ENCODE measurements around the gene SLC1A4. TPM values are rescaled to one million over a fixed set of nuclear protein-coding genes. Genes with fewer than 3 reads are reported as not detected.

The SLC1A4 gene
- total and polyA plus RNA-seq, 10 of the 15 experiments (the other 5 are each of a cell fraction or from before 2014, with no cell fraction given), result 10.8 to 43.2 (median 27.7) TPM

GRCh38 chr2:64941801-64942200 is 47.4 kb upstream of the SLC1A4 start (continued):
- TF ChIP-seq ZBTB11 (CRISPR knock-in tag; IDR thresholded peaks at IDR 0.05) (no peak), NFYA (IDR thresholded peaks at IDR 0.05; ENCODE audit: borderline replicate concordance, low read depth, low read length) (no peak), ZBTB4 (CRISPR knock-in tag; IDR thresholded peaks at IDR 0.05) (no peak), IKZF1 (conservative IDR thresholded peaks at IDR 0.05) (peak; percentile 71), EED (IDR thresholded peaks at IDR 0.05; ENCODE audit: low read depth) (peak; percentile 74), ZZZ3 (IDR thresholded peaks at IDR 0.05; ENCODE audit: control insufficient read depth, insufficient read length, low read depth) (no peak), MYB (IDR thresholded peaks at IDR 0.05; ENCODE audit: borderline replicate concordance, low read depth, low read length) (no peak), RELB (IDR thresholded peaks at IDR 0.05; ENCODE audit: low read depth) (peak; percentile 45; the same call in 1 of the 2 replicates), TARDBP (IDR thresholded peaks at IDR 0.05; ENCODE audit: borderline replicate concordance) (no peak), BCL11A (IDR thresholded peaks at IDR 0.05; ENCODE audit: low read depth, low read length) (no peak), MTA2 (IDR thresholded peaks at IDR 0.05; ENCODE audit: low read depth) (peak; percentile 13; the same call in 1 of the 2 replicates), KAT2A (conservative IDR thresholded peaks at IDR 0.05; ENCODE audit: control insufficient read depth, low read depth, low read length) (no peak), NBN (IDR thresholded peaks at IDR 0.05) (0 out of 2 replicates have a peak, but pooled peaks have one; percentile 9), LARP7 (IDR thresholded peaks at IDR 0.05) (0 out of 2 replicates have a peak, but pooled peaks have one; percentile 40)
- TF ChIP-seq, protein P1, sequence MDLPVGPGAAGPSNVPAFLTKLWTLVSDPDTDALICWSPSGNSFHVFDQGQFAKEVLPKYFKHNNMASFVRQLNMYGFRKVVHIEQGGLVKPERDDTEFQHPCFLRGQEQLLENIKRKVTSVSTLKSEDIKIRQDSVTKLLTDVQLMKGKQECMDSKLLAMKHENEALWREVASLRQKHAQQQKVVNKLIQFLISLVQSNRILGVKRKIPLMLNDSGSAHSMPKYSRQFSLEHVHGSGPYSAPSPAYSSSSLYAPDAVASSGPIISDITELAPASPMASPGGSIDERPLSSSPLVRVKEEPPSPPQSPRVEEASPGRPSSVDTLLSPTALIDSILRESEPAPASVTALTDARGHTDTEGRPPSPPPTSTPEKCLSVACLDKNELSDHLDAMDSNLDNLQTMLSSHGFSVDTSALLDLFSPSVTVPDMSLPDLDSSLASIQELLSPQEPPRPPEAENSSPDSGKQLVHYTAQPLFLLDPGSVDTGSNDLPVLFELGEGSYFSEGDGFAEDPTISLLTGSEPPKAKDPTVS (IDR thresholded peaks at IDR 0.05; ENCODE audit: low read depth, low read length), result no peak
- TF ChIP-seq, protein P2, sequence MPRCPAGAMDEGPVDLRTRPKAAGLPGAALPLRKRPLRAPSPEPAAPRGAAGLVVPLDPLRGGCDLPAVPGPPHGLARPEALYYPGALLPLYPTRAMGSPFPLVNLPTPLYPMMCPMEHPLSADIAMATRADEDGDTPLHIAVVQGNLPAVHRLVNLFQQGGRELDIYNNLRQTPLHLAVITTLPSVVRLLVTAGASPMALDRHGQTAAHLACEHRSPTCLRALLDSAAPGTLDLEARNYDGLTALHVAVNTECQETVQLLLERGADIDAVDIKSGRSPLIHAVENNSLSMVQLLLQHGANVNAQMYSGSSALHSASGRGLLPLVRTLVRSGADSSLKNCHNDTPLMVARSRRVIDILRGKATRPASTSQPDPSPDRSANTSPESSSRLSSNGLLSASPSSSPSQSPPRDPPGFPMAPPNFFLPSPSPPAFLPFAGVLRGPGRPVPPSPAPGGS (IDR thresholded peaks at IDR 0.05; ENCODE audit: borderline replicate concordance, insufficient read depth, low read depth, low read length, poor library complexity, severe bottlenecking), result no peak

All from GM12878 (cell line).